GM18909 (cell line): ENCODE measurements around the gene NLRC5.
"Not testable (repeated sequence)": the region's sequence is repeated elsewhere in the genome, so short reads cannot be mapped to it uniquely, and the experiment has no call there.

Experiments used
- ATAC-seq: cut with Tn5 transposase; IDR thresholded peaks from one replicate; pipeline ENCODE4 v1.9.1; 2021; ENCODE audit warnings: mild to moderate bottlenecking; ENCODE audit not compliant: unreplicated experiment, poor library complexity

NLRC5 gene

GRCh38 chr16:57069053-57069452, 79.7 kb downstream of the NLRC5 start:
- no peak for ATAC-seq

- no peak for ATAC-seq
Observed at GRCh38 chr16:57069635-57070370, 80.4 kb downstream of the NLRC5 start.

GRCh38 chr16:57070424-57070823, 81.1 kb downstream of the NLRC5 start:
- ATAC-seq = no peak

GRCh38 chr16:57071081-57071732, 81.8 kb downstream of the NLRC5 start:
- ATAC-seq = not testable (repeated sequence)

- ATAC-seq = no peak
Observed at GRCh38 chr16:57071831-57072582, 82.7 kb downstream of the NLRC5 start.

- ATAC-seq = no peak
Observed at GRCh38 chr16:57072616-57073275, 83.4 kb downstream of the NLRC5 start.

GRCh38 chr16:57077714-57078113, 88.4 kb downstream of the NLRC5 start:
- ATAC-seq = no peak

GRCh38 chr16:57081744-57082143, 92.4 kb downstream of the NLRC5 start:
- no peak for ATAC-seq

GRCh38 chr16:57082664-57083063, 93.3 kb downstream of the NLRC5 start:
- no peak for ATAC-seq

- no peak for ATAC-seq
Observed at GRCh38 chr16:57083485-57084126, 94.2 kb downstream of the NLRC5 start.

GRCh38 chr16:57084257-57084770, 95.0 kb downstream of the NLRC5 start:
- no peak for ATAC-seq

GRCh38 chr16:57084996-57085395, 95.6 kb downstream of the NLRC5 start:
- ATAC-seq = no peak

GRCh38 chr16:57087003-57087402, 97.6 kb downstream of the NLRC5 start:
- no peak for ATAC-seq

- no peak for ATAC-seq
Observed at GRCh38 chr16:57089406-57089805, 100.0 kb downstream of the NLRC5 start.

- no peak for ATAC-seq
Observed at GRCh38 chr16:57091200-57091974, 102.0 kb downstream of the NLRC5 start.

- ATAC-seq = peak; percentile 51
Observed at GRCh38 chr16:57091975-57092785, 102.8 kb downstream of the NLRC5 start, which contains the start of gene CPNE2. Gene CPNE2, plus strand, starts transcription at chr16:57092583. Its CDS starts 18,160 bp downstream, at chr16:57110743.

- peak; percentile 59 for ATAC-seq
Observed at GRCh38 chr16:57092786-57093411, 103.5 kb downstream of the NLRC5 start.
